ENCODE results near the gene CBX6. TPM values are rescaled to one million over a fixed set of nuclear protein-coding genes. Genes with fewer than 3 reads are reported as not detected.

Gene CBX6
- polyA plus RNA-seq, 1 donor (not counting 4 experiments of a cell fraction or from before 2014, with no cell fraction given) = 4.1 TPM

- H3K9me1 ChIP-seq (ENCODE audit: control insufficient read depth, extremely low read depth, insufficient read depth, low read length) = no peaks in the 10 kb centered on the region
- TF ChIP-seq EZH2 (IDR thresholded peaks at IDR 0.05; ENCODE audit: low read length) (no peak), CTCF (optimal IDR thresholded peaks at IDR 0.05 in 1 of 3, IDR thresholded peaks at IDR 0.05 in 1 of 3, conservative IDR thresholded peaks at IDR 0.05 in 1 of 3; ENCODE audit: extremely low read depth in 1 of 3, insufficient read depth in 2 of 3, low read length in 3 of 3) (no peak)
- no peaks in the 10 kb centered on the region for H3K36me3 ChIP-seq (ENCODE audit: control insufficient read depth in 2 of 2, extremely low read depth in 1 of 2, insufficient read depth in 2 of 2, low read length in 2 of 2)
- FAIRE-seq (no peak), DNase-seq (ENCODE audit: low read depth, low spot score) (no peak)
- dilution Hi-C loops (cut with MboI; ENCODE audit: extremely low pct_ligation_motif_present, low sequenced_read_pairs) = no loop called here
- peaks cover 30% of the 10 kb centered on the region for H3K27me3 ChIP-seq (ENCODE audit: control insufficient read depth, extremely low read depth, insufficient read depth, low read length)
- H4K20me1 ChIP-seq (ENCODE audit: control insufficient read depth, extremely low read depth, insufficient read depth, low read length) = no peaks in the 10 kb centered on the region
- H3K4me3 ChIP-seq (ENCODE audit: control insufficient read depth in 2 of 3, extremely low read depth in 1 of 3, insufficient read depth in 2 of 3, low read depth in 1 of 3, low read length in 3 of 3) = no peak overlapping the region
- no peak overlapping the region for H3K27ac ChIP-seq (ENCODE audit: control insufficient read depth, insufficient read depth, low read length)
- H3K4me2 ChIP-seq (ENCODE audit: control insufficient read depth, extremely low read depth, insufficient read depth, low read depth, low read length) = peak overlapping the region; percentile 18
- no peaks in the 10 kb centered on the region for H3K9me3 ChIP-seq (ENCODE audit: control insufficient read depth, low read depth, low read length)
- no peak overlapping the region for H2AFZ ChIP-seq (ENCODE audit: control insufficient read depth, low read length)
- peaks cover 2% of the 10 kb centered on the region for H3K4me1 ChIP-seq (ENCODE audit: control insufficient read depth, extremely low read depth, insufficient read depth, low read length)
- H3K79me2 ChIP-seq (ENCODE audit: control insufficient read depth, insufficient read depth, low read length) = no peaks in the 10 kb centered on the region
- no peak overlapping the region for H3K9ac ChIP-seq (ENCODE audit: control insufficient read depth, extremely low read depth, insufficient read depth, low read length)
These were observed 11.1 kb upstream of the CBX6 start for GRCh38 chr22:38882972-38883622.

GRCh38 chr22:38881997-38882879 lies 10.2 kb upstream of the CBX6 start:
- no peak overlapping the region for H3K9ac ChIP-seq (ENCODE audit: control insufficient read depth, extremely low read depth, insufficient read depth, low read length)

More at GRCh38 chr22:38881997-38882879, 10.2 kb upstream of the CBX6 start:
- FAIRE-seq (no peak), DNase-seq (ENCODE audit: low read depth, low spot score) (no peak)
- no peaks in the 10 kb centered on the region for H4K20me1 ChIP-seq (ENCODE audit: control insufficient read depth, extremely low read depth, insufficient read depth, low read length)
- no peak overlapping the region for H3K4me3 ChIP-seq (ENCODE audit: control insufficient read depth in 2 of 3, extremely low read depth in 1 of 3, insufficient read depth in 2 of 3, low read depth in 1 of 3, low read length in 3 of 3)
- TF ChIP-seq EZH2 (IDR thresholded peaks at IDR 0.05; ENCODE audit: low read length) = no peak
- TF ChIP-seq CTCF (optimal IDR thresholded peaks at IDR 0.05 in 1 of 3, IDR thresholded peaks at IDR 0.05 in 1 of 3, conservative IDR thresholded peaks at IDR 0.05 in 1 of 3; ENCODE audit: extremely low read depth in 1 of 3, insufficient read depth in 2 of 3, low read length in 3 of 3) = no peak
- no peak overlapping the region for H3K4me2 ChIP-seq (ENCODE audit: control insufficient read depth, extremely low read depth, insufficient read depth, low read depth, low read length)
- no peaks in the 10 kb centered on the region for H3K9me1 ChIP-seq (ENCODE audit: control insufficient read depth, extremely low read depth, insufficient read depth, low read length)
- no peak overlapping the region for H2AFZ ChIP-seq (ENCODE audit: control insufficient read depth, low read length)
- no peaks in the 10 kb centered on the region for H3K79me2 ChIP-seq (ENCODE audit: control insufficient read depth, insufficient read depth, low read length)
- dilution Hi-C loops (cut with MboI; ENCODE audit: extremely low pct_ligation_motif_present, low sequenced_read_pairs) = no loop called here
- no peak overlapping the region for H3K27ac ChIP-seq (ENCODE audit: control insufficient read depth, insufficient read depth, low read length)
- H3K4me1 ChIP-seq (ENCODE audit: control insufficient read depth, extremely low read depth, insufficient read depth, low read length) = peaks cover 2% of the 10 kb centered on the region
- H3K9me3 ChIP-seq (ENCODE audit: control insufficient read depth, low read depth, low read length) = no peaks in the 10 kb centered on the region
- peaks cover 30% of the 10 kb centered on the region for H3K27me3 ChIP-seq (ENCODE audit: control insufficient read depth, extremely low read depth, insufficient read depth, low read length)
- H3K36me3 ChIP-seq (ENCODE audit: control insufficient read depth in 2 of 2, extremely low read depth in 1 of 2, insufficient read depth in 2 of 2, low read length in 2 of 2) = no peaks in the 10 kb centered on the region
